ENCODE measurements around the gene MZT2B.
A peak's percentile ranks its signal among the peaks of the same experiment; 100 is the strongest.
"Not testable (repeated sequence)": the region's sequence is repeated elsewhere in the genome, so short reads cannot be mapped to it uniquely, and the experiment has no call there.

Gene MZT2B, protein sequence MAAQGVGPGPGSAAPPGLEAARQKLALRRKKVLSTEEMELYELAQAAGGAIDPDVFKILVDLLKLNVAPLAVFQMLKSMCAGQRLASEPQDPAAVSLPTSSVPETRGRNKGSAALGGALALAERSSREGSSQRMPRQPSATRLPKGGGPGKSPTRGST

DNA sequence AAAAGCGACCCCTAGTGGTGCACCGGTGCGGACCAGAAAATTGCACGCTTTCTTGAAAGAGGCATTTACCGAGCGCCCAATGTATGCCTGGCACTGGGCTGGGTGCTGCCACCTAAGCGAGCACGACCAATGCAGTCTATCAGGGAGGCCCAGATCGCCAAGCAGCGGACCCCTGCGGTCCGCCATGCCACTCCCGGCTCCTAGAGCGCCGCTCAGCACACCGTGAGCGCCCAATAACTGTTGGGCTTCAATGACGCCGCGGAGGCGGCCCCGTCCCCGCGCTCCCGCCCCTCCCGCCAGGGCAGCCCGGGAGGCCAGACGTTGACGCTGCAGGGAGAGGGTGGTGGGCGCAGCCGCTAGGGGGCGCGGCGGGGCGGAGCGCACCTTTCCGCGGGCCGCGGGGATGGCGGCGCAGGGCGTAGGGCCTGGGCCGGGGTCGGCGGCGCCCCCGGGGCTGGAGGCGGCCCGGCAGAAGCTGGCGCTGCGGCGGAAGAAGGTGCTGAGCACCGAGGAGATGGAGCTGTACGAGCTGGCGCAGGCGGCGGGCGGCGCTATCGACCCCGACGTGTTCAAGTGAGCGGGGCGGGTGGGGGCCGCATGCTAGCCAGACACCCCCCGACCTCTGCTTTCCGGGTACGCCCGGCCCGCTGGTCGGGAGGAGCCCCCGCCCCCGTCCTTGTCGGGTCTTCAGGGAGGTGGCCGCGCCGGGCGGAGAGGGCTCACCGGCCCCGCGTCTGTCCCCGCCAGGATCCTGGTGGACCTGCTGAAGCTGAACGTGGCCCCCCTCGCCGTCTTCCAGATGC lies at the start of gene MZT2B:
Gene MZT2B, plus strand, starts transcription at position 383 of the 803 bp plus-strand sequence. Its CDS starts 21 bp downstream, at position 404.
- peak; percentile 96 for DNase-seq

DNA sequence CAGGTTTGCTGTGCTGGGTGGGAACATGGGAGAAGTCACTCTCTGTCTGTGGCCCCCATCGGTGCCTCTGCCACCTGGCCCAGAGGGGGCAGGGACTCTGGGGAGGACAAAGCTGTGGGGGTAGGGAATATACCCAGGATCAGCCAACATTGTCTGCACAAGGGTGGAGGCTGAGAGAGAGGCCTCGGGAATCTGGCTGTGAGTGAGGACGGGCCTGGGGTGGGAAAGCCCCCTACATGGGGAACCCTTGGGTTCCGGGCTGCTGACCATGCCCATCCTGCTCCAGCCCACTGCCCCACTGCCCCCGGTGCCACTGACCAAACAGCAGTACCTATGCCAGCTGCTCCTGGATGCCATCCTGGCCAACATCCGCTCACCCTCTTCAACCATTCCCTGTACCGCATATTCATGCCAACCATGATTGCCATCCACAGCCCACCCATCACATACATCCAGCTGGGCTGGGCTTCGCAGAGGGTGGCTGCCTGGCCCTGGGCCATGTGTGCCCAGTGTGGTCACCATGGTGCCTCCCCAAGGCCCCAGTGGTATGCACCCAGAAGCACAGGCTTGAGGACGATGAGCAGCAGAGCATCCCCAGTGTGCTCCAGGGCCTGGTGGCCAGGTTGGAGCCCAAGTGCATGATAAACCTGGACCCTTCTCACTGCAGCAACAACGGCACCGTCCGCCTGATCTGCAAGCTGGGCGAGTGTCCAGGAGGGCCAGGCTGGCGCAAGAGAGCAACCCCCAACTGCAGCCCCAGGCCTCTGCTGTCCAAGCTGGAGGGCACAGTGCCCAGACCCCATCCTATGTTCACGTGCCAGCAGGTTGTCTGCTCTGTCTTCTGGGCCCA lies 46.1 kb upstream of the MZT2B start:
- no peak for DNase-seq

DNA sequence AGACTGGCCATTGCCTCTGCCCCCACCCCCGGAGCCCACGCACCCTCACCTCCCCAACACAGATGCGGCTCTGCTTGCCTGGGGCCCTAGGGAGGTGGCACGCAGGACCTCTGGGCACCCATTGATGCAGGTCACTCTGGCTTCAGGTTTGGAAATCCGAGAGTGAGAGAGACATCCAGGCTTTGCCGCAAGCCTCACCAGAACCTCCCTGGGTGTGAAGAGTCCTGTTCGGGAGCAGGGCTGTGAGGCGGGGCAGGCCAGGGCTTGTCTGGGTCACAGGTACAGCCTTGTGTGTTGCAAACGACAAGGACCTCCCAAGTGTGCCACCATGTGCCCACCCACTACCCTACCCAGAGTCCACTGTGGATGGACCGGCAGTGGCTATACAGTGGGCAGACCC lies 45.5 kb upstream of the MZT2B start:
- DNase-seq: not testable (repeated sequence)

GRCh38 chr2:130137118-130137517 lies 44.9 kb upstream of the MZT2B start:
- not testable (repeated sequence) for DNase-seq

GRCh38 chr2:130138326-130138725 lies 43.7 kb upstream of the MZT2B start:
- not testable (repeated sequence) for DNase-seq

- not testable (repeated sequence) for DNase-seq
These were observed 43.2 kb upstream of the MZT2B start for GRCh38 chr2:130138841-130139251.

DNA sequence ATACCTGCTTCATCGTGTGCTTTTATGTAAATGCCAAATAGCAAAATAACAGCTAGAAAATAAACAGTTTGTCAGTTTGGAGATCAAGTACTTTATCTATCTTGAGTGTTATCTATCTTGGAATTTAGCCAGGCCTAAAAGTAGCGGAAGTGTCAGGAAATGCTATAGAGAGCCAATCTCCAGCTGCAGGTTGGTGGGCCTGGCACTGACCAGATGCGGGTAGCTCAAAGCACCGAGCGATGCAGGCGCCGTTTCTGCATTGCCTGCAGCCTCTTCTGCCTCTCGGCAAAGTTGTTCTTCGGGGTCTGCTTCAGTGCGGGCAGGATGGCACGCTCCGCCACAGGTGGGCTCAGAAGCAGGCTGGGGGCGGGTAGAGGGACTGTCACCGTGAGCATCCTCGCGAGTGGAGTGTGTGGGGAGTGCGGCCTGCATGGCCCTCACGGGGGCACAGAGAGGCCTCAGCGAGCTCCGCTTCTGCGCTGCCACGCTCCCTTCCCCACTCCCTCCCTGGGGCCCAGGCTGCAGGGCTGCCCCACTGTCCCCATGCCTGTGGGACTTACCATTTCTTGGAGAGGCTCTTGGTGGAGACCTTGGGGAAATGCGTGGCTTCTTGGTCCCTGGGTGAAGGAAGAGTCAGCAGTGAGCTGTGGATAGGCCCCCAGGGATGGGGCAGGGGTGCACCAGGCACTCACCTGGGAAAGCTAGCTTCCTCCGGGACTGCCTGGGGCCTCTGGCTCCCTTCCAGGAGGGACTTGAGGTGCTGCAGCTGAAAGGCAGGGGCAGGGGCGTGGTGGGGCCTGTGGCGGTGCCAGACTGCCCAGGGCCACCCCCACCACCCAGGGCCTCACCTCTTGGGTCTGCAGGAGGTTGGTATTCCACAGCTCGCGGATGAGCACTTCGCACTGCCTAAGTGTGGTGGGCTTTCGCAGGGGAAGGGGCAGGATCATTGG lies 42.5 kb upstream of the MZT2B start:
- not testable (repeated sequence) for DNase-seq

GRCh38 chr2:130140516-130140915 lies 41.5 kb upstream of the MZT2B start:
- DNase-seq: not testable (repeated sequence)

DNA sequence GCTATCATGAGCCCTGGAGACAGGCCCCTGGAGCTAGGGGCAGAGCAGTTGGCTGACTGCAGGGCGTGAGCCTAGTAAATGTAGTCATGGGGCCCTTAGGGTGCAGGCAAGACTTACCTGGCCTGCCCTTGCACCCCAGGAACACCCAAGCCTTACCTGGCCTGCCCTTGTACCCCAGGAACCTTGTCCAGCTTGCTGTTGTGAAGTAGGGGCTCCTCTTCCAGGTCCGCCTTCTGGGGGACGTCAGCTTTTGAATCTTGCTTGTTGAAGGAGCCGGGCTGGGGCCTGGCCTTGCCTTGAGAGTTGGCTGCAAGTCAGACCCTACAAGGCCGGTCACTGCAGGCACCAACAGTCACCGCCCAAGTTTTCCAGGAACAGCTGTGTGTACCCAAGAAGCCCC lies 41.1 kb upstream of the MZT2B start:
- DNase-seq: not testable (repeated sequence)

DNA sequence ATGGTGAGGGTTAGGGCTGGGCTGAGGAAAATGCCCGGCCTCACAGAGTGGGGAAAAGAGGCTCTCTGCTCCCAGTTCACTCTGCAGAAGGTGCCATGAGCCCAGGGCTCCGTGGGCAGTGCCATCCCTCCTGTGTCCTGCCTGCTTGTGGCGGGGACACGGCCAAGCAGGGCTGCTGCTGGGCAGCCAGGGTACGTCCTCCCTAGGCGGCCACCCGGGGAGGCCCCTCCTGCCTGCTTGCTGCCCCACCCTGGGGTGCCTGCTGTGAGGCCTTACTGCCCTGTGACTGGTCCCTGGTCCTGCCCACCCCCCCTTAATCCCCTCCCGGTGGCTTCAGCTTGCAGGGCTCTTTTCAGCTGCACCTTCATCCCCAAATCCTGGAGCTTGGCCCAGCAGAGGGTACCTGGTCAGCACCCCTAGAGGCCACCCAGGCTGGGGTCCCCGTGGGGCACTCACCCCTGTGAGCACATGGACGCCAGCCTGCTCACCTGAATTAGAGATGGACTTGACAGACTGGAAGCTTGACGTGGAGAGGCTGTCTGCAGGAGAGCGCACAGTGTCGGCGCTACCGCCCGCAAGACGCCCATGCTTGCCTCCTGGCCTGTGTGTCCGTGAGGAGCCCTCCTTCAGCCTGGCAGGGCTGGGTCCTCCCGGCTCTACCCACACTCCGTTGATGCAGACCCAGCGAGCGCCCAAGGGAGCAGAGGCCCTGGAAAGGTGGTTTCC lies 40.3 kb upstream of the MZT2B start:
- DNase-seq: not testable (repeated sequence)

GRCh38 chr2:130142396-130143265 lies 39.4 kb upstream of the MZT2B start:
- not testable (repeated sequence) for DNase-seq

GRCh38 chr2:130143266-130144039 lies 38.6 kb upstream of the MZT2B start:
- DNase-seq: not testable (repeated sequence)

- DNase-seq: peak; percentile 68
These were observed 37.1 kb upstream of the MZT2B start, which contains the start of gene CCDC74B for GRCh38 chr2:130145006-130145414. CCDC74B (minus strand) TSS chr2:130145112; CDS start chr2:130144996, 116 bp downstream.

GRCh38 chr2:130148515-130148914 lies 33.5 kb upstream of the MZT2B start:
- DNase-seq: not testable (repeated sequence)

DNA sequence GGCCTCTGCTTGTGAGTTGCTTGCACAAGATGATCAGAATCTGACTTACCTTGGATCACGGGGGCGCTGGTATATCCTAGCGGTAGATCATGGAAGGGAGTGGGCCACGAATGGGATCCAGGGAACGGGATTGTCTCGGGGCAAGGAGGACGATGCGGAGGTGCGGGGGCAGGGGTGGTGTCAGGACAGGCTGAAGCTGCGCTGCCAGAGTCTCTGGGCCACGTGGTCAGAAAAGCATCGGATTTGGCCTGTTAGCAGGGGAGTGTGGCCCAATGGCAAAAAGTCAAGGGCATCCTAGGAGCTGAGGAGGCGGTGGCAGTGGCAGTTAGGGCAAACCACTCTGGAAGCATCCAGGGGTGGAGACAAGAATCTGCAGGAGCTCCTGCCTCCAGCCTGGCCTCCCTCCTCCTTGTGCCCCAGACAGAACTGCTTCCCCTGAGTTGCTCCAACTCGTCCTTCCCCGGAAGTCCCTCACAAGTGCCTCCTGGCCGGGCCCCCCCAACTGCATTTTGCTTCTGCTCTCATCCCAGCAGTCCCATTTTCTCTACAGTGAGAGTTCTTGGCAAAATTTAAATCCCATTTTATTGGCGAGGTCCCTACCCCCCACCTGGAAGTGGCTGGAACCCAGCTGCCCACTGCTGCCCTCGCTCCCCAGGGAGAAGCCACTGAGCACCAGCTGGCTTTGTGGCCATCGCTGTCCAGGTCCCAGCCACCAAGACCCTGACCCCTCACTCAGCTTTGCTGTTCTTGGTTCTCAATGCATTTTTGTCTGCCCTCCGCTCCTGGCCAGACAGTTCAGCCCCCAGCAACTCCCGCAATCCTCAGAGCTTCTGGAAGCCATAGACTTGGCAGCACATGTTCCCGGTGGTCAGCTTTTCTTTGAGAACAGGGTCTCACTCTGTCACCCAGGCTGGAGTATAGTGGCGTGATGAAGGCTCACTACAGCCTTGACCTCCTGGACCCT lies 31.6 kb upstream of the MZT2B start:
- no peak for DNase-seq

GRCh38 chr2:130151145-130151512 lies 30.9 kb upstream of the MZT2B start:
- DNase-seq: not testable (repeated sequence)

DNA sequence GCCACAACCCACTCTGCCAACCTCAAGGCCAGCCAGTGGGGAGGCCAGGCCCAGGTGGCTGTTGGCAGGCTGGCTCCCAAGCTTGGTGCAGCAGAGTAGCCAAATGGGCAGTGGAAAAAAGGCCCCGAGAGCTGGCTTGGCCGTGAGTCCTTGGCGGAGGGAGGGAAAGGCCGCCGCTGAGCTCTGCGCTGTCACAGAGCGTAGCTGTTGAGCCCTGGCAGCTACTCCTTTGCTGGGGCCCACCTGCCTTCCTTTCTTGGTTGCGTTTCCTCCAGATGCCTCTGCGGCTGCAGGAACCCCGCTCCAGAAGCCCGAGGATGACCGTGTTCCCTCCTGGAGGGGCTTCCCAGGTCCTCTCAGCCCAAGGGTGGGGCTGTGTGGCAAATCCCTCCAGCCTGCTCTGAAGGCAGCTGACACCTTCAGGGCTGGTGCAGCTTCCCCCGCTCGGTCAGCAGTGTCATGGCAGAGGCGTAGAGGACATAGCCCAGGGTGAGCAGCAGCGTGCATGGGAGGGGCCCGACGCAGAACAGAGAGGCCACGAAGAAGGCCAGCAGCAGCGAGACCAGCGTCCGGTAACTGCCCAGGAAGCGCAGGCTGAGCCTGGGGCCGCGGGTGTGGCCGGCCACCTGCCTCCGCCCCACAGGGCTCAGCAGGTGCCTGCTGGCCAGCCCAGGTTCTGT lies 29.8 kb upstream of the MZT2B start:
- DNase-seq: not testable (repeated sequence)
